A549 (cell line): Measurements from ENCODE around the gene PIP4K2A. TPM values are rescaled to one million over a fixed set of nuclear protein-coding genes. Genes with fewer than 3 reads are reported as not detected.

Source experiments
- ATAC-seq, 2 experiments: fragments of 200-7000 bp in 1 of 2; fragments of >200 bp in 1 of 2; cut with Nextera tagmentation in 1 of 2; cut with Tn5 transposase in 1 of 2; 3 replicates each; pipeline versions ENCODE4 v1.8.0 to v1.9.1; 2018 to 2020; ENCODE audit warnings: mild to moderate bottlenecking in 1 of 2, moderate library complexity in 1 of 2
- CTCF ChIA-PET: fragments of 300-600 bp; sonication (Branson Sonifier 250); formaldehyde crosslinking; extraction: SDS; loops from one replicate; lab custom pipeline; 2021; ENCODE audit warnings: antibody characterized with exemption, inconsistent platforms; lab: Yijun Ruan, JAX
- POLR2A ChIA-PET: fragments of 350-600 bp; formaldehyde crosslinking; extraction: SDS; loops from one replicate; lab custom pipeline; 2021; ENCODE audit warnings: antibody characterized with exemption, inconsistent platforms; lab: Yijun Ruan, JAX
- DNase-seq, 2 experiments: peaks; one replicate each; pipeline versions ENCODE4 v3.0.0 to v3.0.0-alpha.2; 2011 to 2016; ENCODE audit warnings: low read depth in 1 of 2, low spot score in 1 of 2
- FAIRE-seq: peaks from 2 replicates; lab custom pipeline; 2011; peaks lifted over from hg19 to GRCh38; lab: Jason Lieb, UNC
- H3K27ac ChIP-seq, 2 experiments: fragments of >200 bp; sonication (Bioruptor Twin); formaldehyde crosslinking; 3 replicates each; pipeline ENCODE4 v1.5.1; 2016 to 2017
- H3K4me1 ChIP-seq: fragments of >200 bp; sonication (Bioruptor Twin); formaldehyde crosslinking; 3 replicates; pipeline ENCODE4 v1.6.1; 2016
- H3K4me2 ChIP-seq: fragments of >200 bp; sonication (Bioruptor Twin); formaldehyde crosslinking; 3 replicates; pipeline ENCODE4 v1.6.1; 2016
- H3K4me3 ChIP-seq: fragments of >200 bp; sonication (Bioruptor Twin); formaldehyde crosslinking; 3 replicates; pipeline ENCODE4 v1.5.1; 2016
- H3K9me3 ChIP-seq: fragments of >200 bp; sonication (Bioruptor Twin); formaldehyde crosslinking; 3 replicates; pipeline ENCODE4 v1.6.1; 2016
- BCL3 ChIP-seq: fragments of >200 bp; sonication (Bioruptor Twin); formaldehyde crosslinking; IDR thresholded peaks from 3 replicates; pipeline ENCODE4 v1.6.1; 2016
- BHLHE40 ChIP-seq: IDR thresholded peaks from 2 replicates; pipeline ENCODE4 v1.6.1; 2012; ENCODE audit warnings: low read depth, low read length, inconsistent platforms
- CHD2 ChIP-seq: fragments of 150-350 bp; IDR thresholded peaks from 2 replicates; pipeline ENCODE4 v1.6.1; 2014; ENCODE audit warnings: low read length; ENCODE audit not compliant: partially characterized antibody
- EHMT2 ChIP-seq: fragments of 200-600 bp; sonication (generic); IDR thresholded peaks from 2 replicates; pipeline ENCODE4 v1.6.1; 2016; ENCODE audit warnings: antibody characterized with exemption, low read depth, mild to moderate bottlenecking, moderate library complexity
- FOXS1 ChIP-seq: fragments of 250-450 bp; sonication (Bioruptor Pico); IDR thresholded peaks from 2 replicates; pipeline ENCODE4 v1.5.0; 2020; ENCODE audit warnings: mild to moderate bottlenecking, moderate library complexity
- HDAC2 ChIP-seq: fragments of 200-600 bp; sonication (generic); IDR thresholded peaks from 2 replicates; pipeline ENCODE4 v1.6.1; 2016
- HEYL ChIP-seq: fragments of 250-450 bp; sonication (Bioruptor Pico); IDR thresholded peaks from 2 replicates; pipeline ENCODE4 v1.8.0; 2021; ENCODE audit warnings: mild to moderate bottlenecking, moderate library complexity
- HMGXB4 ChIP-seq: fragments of 250-450 bp; sonication (Bioruptor Pico); IDR thresholded peaks from 2 replicates; pipeline ENCODE4 v1.5.0; 2021; ENCODE audit warnings: mild to moderate bottlenecking, moderate library complexity, borderline replicate concordance
- HOXB5 ChIP-seq: fragments of 250-450 bp; sonication (Bioruptor Pico); IDR thresholded peaks from 2 replicates; pipeline ENCODE4 v1.5.0; 2020; ENCODE audit warnings: mild to moderate bottlenecking, moderate library complexity
- JUN ChIP-seq, 2 experiments: fragments of >200 bp; sonication (Bioruptor Twin); formaldehyde crosslinking; IDR thresholded peaks; 2 replicates in 1 of 2; 3 replicates in 1 of 2; pipeline ENCODE4 v1.6.1; 2016 to 2017
- MAFK ChIP-seq: fragments of 450-650 bp; IDR thresholded peaks from 2 replicates; pipeline ENCODE4 v1.6.1; 2014; ENCODE audit not compliant: partially characterized antibody
- MAX ChIP-seq: IDR thresholded peaks from 2 replicates; pipeline ENCODE4 v1.6.1; 2012
- MAZ ChIP-seq: fragments of 150-350 bp; IDR thresholded peaks from 2 replicates; pipeline ENCODE4 v1.6.1; 2014; ENCODE audit warnings: antibody characterized with exemption, low read depth, low read length, borderline replicate concordance
- NFE2L2 ChIP-seq: fragments of 150-350 bp; conservative IDR thresholded peaks from 2 replicates; pipeline ENCODE4 v1.6.1; 2014; ENCODE audit warnings: low read length
- RARB ChIP-seq: fragments of 250-450 bp; sonication (Bioruptor Pico); IDR thresholded peaks from 2 replicates; pipeline ENCODE4 v1.8.0; 2021; ENCODE audit warnings: mild to moderate bottlenecking, moderate library complexity
- RCOR1 ChIP-seq: fragments of 150-350 bp; IDR thresholded peaks from 2 replicates; pipeline ENCODE4 v1.6.1; 2014; ENCODE audit warnings: antibody characterized with exemption, low read length, low read depth
- RFX5 ChIP-seq: fragments of 450-650 bp; IDR thresholded peaks from 2 replicates; pipeline ENCODE4 v1.7.1; 2014; ENCODE audit warnings: antibody characterized with exemption, mild to moderate bottlenecking, moderate library complexity
- SREBF2 ChIP-seq: fragments of 450-650 bp; IDR thresholded peaks from 2 replicates; pipeline ENCODE4 v1.6.1; 2014; ENCODE audit warnings: mild to moderate bottlenecking, moderate library complexity
- TFCP2L1 ChIP-seq: fragments of 250-450 bp; sonication (Bioruptor Pico); IDR thresholded peaks from 2 replicates; pipeline ENCODE4 v1.5.0; 2021; ENCODE audit warnings: mild to moderate bottlenecking
- TP53 ChIP-seq: fragments of 250-450 bp; sonication (Bioruptor Pico); IDR thresholded peaks from 2 replicates; pipeline ENCODE4 v1.5.0; 2021; ENCODE audit warnings: mild to moderate bottlenecking, moderate library complexity
- USF2 ChIP-seq: fragments of 450-650 bp; IDR thresholded peaks from 2 replicates; pipeline ENCODE4 v1.6.1; 2014; ENCODE audit warnings: antibody characterized with exemption
- ZC3H11A ChIP-seq: fragments of 450-650 bp; IDR thresholded peaks from 2 replicates; pipeline ENCODE4 v1.6.1; 2014; ENCODE audit warnings: antibody characterized with exemption, mild to moderate bottlenecking
- ZNF302 ChIP-seq: fragments of 250-450 bp; sonication (Bioruptor Pico); IDR thresholded peaks from 2 replicates; pipeline ENCODE4 v1.9.0; 2021; ENCODE audit warnings: inconsistent platforms, mild to moderate bottlenecking, moderate library complexity
- WGBS: methylation state at CpG from one replicate; pipeline ENCODE4 v1.1.6; 2017; ENCODE audit errors: missing lambda C conversion rate; 5-methylcytosine and 5-hydroxymethylcytosine counted together
- polyA plus RNA-seq, 4 experiments: library from polyadenylated mRNA; depleted of rRNA in 3 of 4; stranded (reverse); fragments of >200 nt; fragmentation: RNase III in 1 of 4; extraction: RNeasy Plus Mini Kit Qiagen cat#74134 plus additional on column Dnase treatment in 1 of 4; gene quantifications; 2 replicates in 3 of 4; 3 replicates in 1 of 4; pipeline ENCODE4 v1.2.3, GENCODE V29; 2011 to 2017
- TF ChIP-seq, protein P1 (sequence below): fragments of >200 bp; sonication (Bioruptor Twin); formaldehyde crosslinking; IDR thresholded peaks from 2 replicates; pipeline ENCODE4 v1.6.1; 2016
- TF ChIP-seq, protein P2 (sequence below): fragments of 250-450 bp; sonication (Bioruptor Pico); IDR thresholded peaks from 2 replicates; pipeline ENCODE4 v1.5.0; 2020; ENCODE audit warnings: low read depth, mild to moderate bottlenecking, moderate library complexity
- TF ChIP-seq, protein P3 (sequence below): IDR thresholded peaks from 2 replicates; pipeline ENCODE4 v1.6.1; 2012
- TF ChIP-seq, protein P4 (sequence below): fragments of >200 bp; sonication (Bioruptor Twin); formaldehyde crosslinking; IDR thresholded peaks from 3 replicates; pipeline ENCODE4 v1.5.1; 2016

Gene PIP4K2A
- polyA plus RNA-seq, 2 of the 4 experiments (the other 2 are of a cell fraction): 23.1 to 24.0 TPM

DNA sequence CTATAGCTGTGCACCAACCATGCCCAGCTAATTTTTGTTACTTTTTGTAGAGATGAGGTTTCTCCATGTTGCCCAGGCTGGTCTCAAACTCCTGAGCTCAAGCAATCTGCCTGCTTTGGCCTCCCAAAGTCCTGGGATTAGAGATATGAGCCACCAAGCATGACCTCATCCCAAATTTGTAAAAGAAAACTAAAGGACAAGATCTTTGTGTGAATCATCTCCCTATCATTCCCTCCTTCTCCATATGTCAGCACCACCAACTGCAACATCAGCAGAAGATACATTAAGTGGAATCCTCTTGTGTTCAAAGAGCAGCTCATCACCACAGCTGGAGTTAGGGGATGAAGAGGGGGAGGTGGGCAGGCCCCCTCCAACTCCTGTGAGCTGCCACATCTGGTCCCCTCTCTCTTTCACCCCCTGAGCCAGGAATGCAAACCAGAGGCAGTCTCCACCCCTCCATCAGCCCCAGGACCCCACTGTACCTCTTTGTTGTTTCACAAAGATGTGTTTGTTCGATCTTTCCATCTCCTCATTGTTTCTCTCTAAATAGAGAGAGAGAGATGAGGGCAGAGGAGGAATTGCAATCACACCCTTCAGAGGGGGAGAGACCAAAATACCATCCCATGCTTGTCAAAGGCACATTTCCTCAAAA is 47.3 kb upstream of the PIP4K2A start (continued):
- TF ChIP-seq USF2: no peak
- no peak for TF ChIP-seq MAX
- TF ChIP-seq TFCP2L1 (CRISPR knock-in tag): no peak
- no peak for TF ChIP-seq EHMT2

DNA sequence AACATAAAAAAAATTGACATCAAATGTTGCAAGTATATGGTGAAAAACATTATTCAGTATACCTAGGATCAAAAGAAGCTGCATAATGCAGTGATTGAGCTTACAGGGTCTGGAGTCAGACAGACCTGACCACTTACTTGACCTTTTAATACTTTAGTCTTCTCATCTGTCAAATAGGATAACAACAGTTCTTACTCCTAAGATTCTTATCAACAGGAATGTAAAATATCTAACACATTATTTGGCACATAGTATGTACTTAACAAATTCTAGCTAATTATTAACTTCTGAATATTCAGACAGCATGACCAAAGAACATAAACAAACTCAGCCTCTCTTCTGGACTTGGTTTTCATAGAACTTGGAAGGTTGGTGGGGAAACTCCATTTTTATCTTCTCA is 45.6 kb upstream of the PIP4K2A start:
- no peak for ATAC-seq
- Histone ChIP-seq H3K27ac (no peak overlapping the region), H3K9me3 (no peaks in the 10 kb centered on the region), H3K4me2 (no peak overlapping the region), H3K4me3 (no peak overlapping the region), H3K4me1 (peaks cover 5% of the 10 kb centered on the region; the same call in 1 of the 3 replicates)
- CTCF ChIA-PET: interaction anchor here (1.6 kb wide), 2 partner anchors 9 to 13 kb away, joined by 4 to 5 read pairs; no protein-coding TSS in a partner anchor
- FAIRE-seq: no peak
- no peak for TF ChIP-seq CHD2
- TF ChIP-seq MAFK: no peak
- no peak for TF ChIP-seq EHMT2
- no peak for TF ChIP-seq FOXS1 (CRISPR knock-in tag)
- TF ChIP-seq, protein P1, sequence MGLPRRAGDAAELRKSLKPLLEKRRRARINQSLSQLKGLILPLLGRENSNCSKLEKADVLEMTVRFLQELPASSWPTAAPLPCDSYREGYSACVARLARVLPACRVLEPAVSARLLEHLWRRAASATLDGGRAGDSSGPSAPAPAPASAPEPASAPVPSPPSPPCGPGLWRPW: no peak
- no peak for TF ChIP-seq HOXB5 (CRISPR knock-in tag)
- TF ChIP-seq JUN (IDR thresholded peaks at IDR 0.05): no peak
- TF ChIP-seq HDAC2: no peak
- TF ChIP-seq TP53 (CRISPR knock-in tag): no peak
- TF ChIP-seq RARB: no peak
- no peak for TF ChIP-seq MAZ
- TF ChIP-seq RCOR1: no peak
- DNase-seq: no peak
- POLR2A ChIA-PET: no interaction called here

- H3K27ac ChIP-seq: no peak overlapping the region
- DNase-seq (no peak), FAIRE-seq (no peak), ATAC-seq (no peak)
- H3K4me2 ChIP-seq: no peak overlapping the region
- no peak for TF ChIP-seq SREBF2
- TF ChIP-seq, protein P2, sequence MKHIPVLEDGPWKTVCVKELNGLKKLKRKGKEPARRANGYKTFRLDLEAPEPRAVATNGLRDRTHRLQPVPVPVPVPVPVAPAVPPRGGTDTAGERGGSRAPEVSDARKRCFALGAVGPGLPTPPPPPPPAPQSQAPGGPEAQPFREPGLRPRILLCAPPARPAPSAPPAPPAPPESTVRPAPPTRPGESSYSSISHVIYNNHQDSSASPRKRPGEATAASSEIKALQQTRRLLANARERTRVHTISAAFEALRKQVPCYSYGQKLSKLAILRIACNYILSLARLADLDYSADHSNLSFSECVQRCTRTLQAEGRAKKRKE (CRISPR knock-in tag): no peak
- no peak for TF ChIP-seq ZNF302
- TF ChIP-seq HMGXB4 (CRISPR knock-in tag): no peak
- TF ChIP-seq RFX5: no peak
- TF ChIP-seq FOXS1 (CRISPR knock-in tag): no peak
- TF ChIP-seq USF2: no peak
- TF ChIP-seq NFE2L2: no peak
- TF ChIP-seq, protein P3, sequence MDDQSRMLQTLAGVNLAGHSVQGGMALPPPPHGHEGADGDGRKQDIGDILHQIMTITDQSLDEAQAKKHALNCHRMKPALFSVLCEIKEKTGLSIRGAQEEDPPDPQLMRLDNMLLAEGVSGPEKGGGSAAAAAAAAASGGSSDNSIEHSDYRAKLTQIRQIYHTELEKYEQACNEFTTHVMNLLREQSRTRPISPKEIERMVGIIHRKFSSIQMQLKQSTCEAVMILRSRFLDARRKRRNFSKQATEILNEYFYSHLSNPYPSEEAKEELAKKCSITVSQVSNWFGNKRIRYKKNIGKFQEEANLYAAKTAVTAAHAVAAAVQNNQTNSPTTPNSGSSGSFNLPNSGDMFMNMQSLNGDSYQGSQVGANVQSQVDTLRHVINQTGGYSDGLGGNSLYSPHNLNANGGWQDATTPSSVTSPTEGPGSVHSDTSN: no peak
- no peak for TF ChIP-seq BCL3
- no peak for TF ChIP-seq HEYL (CRISPR knock-in tag)
- TF ChIP-seq ZC3H11A: no peak
- TF ChIP-seq BHLHE40: no peak
- TF ChIP-seq, protein P4, sequence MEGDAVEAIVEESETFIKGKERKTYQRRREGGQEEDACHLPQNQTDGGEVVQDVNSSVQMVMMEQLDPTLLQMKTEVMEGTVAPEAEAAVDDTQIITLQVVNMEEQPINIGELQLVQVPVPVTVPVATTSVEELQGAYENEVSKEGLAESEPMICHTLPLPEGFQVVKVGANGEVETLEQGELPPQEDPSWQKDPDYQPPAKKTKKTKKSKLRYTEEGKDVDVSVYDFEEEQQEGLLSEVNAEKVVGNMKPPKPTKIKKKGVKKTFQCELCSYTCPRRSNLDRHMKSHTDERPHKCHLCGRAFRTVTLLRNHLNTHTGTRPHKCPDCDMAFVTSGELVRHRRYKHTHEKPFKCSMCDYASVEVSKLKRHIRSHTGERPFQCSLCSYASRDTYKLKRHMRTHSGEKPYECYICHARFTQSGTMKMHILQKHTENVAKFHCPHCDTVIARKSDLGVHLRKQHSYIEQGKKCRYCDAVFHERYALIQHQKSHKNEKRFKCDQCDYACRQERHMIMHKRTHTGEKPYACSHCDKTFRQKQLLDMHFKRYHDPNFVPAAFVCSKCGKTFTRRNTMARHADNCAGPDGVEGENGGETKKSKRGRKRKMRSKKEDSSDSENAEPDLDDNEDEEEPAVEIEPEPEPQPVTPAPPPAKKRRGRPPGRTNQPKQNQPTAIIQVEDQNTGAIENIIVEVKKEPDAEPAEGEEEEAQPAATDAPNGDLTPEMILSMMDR: no peak
- TF ChIP-seq RCOR1: no peak
- H3K4me3 ChIP-seq: no peak overlapping the region
- H3K9me3 ChIP-seq: no peaks in the 10 kb centered on the region
- POLR2A ChIA-PET: interaction anchor here (0.7 kb wide), 1 partner anchor 478 kb away, joined by 11 read pairs; no protein-coding TSS in a partner anchor
- peaks cover 5% of the 10 kb centered on the region; the same call in 1 of the 3 replicates for H3K4me1 ChIP-seq
- CTCF ChIA-PET: no interaction called here
- WGBS: 80% methylated on average over 6 of the region's 6 CpGs
These were observed 44.5 kb upstream of the PIP4K2A start for GRCh38 chr10:22758867-22759266.
